HG02759 (cell line): ENCODE measurements around the gene PSMC5.
"Not testable (repeated sequence)": the region's sequence is repeated elsewhere in the genome, so short reads cannot be mapped to it uniquely, and the experiment has no call there.

Experiments used
- ATAC-seq: cut with Tn5 transposase; IDR thresholded peaks from one replicate; pipeline ENCODE4 v1.9.1; 2021; ENCODE audit warnings: mild to moderate bottlenecking, moderate library complexity; ENCODE audit not compliant: unreplicated experiment

PSMC5 gene

DNA sequence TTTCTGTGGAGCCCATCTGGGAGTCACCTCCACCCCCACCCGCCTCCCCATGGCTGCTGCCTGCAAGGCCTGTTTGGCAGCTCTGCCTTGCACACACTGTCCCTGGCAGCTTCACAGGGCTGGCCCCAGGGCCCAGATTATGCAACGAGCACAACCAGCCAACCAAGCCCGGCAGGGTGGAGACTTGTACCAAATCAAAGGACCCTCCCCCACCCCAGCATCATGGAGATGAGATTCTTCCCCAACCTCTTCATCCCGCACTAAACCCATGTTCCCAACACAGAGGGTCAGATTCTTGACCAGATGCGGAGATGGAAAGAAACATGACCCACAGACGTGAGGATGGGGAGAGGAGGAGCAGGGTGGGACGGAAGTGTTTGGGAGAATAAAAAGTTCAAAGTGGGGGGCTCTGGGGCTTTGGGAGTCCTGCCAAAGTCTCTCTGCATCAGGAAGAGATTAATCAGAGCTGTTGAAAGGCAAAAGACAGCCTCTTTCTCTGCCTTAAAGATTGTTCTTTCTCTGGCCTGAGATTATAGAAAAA, 11.5 kb downstream of the PSMC5 start:
- no peak for ATAC-seq

DNA sequence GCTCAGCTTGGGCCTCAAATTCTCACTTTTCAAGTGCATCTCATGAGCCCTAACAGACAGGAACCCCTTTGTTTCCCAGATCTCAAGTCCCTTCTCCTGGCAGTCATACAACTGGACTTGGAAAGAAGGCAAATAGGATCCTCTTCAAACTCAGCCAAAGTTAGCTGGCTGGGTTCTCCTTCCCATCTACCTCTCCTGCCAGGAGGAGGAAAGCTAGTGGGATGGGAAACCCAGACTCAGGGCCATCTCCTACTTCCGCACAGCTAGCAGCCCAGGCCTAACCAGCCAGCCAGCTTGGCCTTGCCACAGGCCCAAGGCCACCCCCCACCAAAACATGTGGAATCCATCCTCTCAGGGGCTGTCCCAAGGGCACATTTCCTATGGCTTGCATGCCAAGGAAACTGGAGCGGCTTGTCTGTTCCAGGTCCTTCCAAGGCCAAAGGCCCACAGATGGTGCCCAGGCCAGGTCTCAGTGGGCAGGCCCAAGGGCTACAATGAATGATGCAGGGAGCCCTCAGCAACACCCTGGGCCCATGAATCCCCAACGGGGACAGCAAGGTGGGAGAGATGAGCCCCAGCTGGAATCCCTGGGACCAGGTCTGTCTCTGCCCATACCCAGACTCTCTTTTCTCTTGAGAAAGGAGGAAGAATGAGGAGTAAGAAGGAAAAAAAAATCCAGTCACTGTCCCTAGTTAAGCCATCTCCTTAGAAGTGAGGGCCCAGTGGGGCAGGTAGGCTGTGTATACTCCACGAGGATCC, 13.5 kb downstream of the PSMC5 start:
- ATAC-seq = no peak

DNA sequence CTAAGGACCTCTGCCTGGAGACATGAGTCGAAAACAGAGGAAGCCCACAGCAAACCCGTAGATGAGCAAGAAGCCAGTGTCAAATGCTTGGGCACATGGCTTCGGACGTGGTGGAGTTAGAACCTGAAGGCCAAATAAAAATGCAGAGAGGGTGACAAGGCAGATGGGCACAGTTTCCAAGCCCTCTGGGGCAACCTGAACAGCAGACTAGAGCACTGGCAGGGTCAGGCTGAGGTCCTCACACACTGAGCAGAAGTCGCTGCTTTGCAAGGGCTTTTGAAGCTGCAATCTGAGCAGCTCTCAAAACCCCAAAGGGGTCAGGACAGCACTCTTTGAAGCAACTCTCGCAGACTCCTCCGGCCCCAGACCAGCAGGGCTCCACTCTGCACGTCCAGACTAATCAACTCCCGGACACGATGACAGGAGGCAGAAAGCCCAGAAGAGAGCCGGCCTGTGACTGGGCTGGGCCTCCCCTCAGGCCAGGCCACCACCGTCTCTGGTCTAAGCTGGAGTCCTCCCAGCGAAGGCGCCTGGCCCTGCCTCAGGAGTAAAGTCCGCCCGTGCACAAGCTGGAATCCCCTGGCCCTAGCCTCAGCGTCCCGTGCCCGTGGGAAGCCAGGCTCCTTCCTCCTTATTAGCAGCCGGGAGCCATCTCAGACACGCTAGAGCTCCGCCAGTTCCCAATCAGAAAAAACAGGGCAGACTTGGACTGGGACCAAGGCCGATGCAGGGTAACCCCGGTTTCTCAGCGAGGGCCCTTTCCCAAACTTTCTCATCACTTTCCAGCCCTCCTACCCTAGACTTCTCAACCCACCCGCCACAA, 14.3 kb downstream of the PSMC5 start:
- no peak for ATAC-seq

DNA sequence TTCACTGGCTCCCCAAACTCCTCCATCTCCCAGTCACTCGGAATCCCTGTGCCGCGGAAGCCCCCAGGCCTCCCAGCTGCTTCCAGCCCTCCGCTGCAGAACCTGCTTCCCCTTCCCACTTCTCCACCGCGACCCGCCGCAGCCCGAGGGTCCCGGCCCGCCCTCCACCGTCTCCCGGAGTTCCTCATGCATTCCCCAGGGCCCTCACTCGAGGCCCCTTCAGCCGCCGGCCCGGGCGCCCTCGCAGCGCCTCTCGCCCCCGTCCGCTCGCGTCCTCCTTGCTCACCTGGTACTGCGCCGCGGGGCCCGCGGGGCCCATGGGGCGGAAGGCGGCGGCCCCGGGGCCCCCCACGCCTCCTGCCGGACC, 14.9 kb downstream of the PSMC5 start:
- peak; percentile 32 for ATAC-seq

DNA sequence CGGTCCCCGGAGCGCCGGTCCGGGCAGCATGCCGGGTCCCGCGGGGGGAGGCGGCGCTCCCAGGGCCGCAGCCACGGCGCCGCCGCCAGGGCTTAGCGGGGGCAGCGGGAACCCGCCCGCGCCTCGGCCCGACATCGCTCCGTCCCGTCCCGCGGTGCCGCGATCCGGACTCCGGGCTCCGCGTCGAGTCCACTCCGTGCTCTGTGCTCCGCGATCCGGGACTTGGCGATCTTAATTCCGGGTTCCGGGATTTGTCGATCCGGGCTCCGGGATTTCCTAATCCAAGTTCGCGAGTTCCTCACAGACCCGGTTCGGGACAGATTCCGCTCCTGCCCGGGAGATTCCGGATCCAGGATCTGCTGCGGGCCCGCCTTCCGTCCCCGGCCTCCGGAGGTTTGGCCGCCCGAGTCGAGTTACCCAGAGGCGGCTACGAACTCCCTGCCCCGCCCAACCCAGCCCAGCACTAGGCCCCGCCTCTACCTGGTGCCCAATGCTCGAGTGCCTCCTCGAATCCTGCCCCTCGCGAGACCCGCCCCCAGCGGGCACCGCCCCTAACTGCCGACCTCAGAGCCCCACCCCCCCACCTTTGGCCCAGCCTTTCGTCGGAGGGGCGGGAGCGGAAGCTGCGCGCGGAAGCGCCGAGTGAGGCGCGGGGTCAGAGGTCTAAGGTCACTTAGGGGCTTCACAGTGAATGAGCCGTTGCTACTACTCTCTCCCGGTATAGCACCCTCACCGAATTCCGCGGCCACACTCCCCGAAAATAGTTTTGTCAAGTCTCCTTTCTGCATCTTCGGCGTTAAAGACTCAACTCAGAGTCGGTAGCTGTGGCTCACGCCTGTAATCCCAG, 15.5 kb downstream of the PSMC5 start, which contains the start of gene SMARCD2:
SMARCD2 (minus strand) TSS at position 146 of the 847 bp plus-strand sequence; CDS start at position 135, 11 bp downstream.
- peak; percentile 81 for ATAC-seq

DNA sequence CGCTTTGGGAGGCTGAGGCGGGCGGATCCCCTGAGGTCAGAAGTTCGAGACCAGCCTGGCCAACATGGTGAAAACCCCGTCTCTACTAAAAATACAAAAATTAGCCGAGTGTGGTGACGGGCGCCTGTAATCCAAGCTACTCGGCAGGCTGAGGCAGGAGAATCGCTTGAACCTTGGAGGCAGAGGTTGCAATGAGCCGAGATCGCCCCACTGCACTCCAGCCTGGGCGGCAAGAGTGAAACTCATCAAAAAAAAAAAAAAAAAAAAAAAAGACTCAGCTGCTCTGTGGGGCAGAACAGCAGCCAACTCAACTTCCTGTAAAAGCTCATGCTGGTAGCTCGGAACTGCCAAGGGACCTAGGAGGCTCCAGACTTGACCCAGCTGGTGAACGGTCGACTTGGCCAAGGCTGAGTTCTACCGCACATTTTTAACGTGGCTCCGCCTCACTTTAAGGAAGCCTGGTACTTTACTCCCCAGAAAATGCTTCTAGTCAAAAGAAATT, 16.2 kb downstream of the PSMC5 start:
- ATAC-seq = not testable (repeated sequence)

DNA sequence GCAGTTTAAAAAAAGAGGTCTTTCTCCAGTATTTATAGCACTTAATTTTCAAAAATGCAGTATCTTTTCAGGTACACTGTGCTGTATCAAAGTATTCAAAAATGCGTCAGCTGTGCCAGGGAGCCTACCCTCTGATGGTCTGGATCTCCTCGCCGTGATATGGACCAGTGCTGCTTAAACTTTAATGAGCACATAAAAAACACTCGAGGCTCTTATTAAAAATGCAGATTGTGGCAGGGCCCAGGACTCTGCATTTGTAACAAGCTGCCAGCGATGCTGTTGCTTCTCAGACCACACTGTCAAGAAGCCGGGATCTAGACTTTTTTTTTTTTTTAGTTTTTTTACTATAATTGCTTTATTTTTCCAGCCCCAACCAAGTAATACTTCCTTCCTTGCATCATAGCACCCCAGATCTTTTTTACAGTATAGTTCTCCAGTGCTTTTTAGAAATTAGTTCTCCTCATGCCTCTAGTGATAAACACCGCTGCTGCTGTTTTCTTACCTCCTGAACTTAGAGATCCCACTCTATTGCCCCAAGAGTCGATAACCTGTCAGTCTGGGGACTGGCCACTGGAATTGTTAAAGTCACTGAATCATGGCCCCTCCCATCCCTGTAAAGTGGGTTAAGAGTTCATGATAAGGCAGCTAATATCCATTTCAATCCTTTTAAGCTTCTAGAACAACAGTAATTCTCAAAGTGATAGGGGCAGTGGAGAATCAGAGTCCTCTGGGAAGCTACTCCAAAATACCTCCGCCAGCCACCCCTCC, 16.9 kb downstream of the PSMC5 start:
- no peak for ATAC-seq

DNA sequence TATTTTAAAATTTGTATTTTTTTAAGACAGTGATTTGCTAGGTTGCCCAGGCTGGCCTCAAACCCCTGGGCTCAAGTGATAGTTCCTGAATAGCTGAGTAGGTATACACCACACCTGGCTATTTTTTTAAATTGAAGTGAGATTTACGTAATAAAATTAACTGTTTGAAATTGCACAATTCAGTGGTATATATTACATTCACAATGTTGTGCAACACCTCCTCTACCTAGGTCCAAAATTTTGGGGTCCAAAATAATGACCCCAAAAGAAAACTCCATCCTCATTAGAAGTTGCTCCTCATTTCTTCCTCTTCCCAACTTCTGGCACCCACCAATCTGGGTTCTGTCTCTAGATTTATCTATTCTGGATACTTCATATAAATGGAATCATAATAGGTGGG, 18.3 kb downstream of the PSMC5 start:
- no peak for ATAC-seq

DNA sequence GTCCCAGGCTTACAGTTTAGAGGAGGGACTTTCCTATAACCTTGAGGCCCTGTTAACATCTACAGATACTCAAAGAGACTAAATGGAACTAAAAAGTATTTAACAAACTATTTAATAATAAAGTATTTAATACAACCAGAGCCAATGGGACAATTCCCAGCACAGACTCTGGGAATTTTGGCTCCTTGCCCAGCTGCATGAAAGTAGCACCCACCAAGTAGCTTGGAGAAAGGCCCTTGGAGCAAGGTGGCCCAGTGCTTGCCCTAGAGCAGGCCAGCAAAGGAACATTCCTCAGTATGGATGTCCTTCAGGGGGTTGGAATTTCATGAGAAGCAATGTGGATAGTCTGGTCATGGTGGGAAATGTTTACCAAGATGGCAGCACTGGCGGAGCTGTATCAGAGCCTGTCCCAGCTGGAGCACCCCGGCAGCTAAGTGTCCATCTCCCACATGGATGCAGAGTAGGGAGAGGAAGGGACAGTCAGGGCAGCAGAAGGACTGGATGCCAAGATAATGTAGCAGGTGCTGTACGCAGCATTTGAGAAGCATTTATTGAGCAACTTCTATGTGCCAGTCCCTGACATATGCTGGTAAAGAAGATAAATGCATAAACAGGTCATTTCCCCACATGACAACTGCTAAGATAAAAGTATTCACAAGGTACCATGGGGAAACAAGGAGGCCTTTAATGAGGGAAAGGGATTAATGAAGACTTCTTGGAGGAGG, 20.5 kb downstream of the PSMC5 start:
- no peak for ATAC-seq

DNA sequence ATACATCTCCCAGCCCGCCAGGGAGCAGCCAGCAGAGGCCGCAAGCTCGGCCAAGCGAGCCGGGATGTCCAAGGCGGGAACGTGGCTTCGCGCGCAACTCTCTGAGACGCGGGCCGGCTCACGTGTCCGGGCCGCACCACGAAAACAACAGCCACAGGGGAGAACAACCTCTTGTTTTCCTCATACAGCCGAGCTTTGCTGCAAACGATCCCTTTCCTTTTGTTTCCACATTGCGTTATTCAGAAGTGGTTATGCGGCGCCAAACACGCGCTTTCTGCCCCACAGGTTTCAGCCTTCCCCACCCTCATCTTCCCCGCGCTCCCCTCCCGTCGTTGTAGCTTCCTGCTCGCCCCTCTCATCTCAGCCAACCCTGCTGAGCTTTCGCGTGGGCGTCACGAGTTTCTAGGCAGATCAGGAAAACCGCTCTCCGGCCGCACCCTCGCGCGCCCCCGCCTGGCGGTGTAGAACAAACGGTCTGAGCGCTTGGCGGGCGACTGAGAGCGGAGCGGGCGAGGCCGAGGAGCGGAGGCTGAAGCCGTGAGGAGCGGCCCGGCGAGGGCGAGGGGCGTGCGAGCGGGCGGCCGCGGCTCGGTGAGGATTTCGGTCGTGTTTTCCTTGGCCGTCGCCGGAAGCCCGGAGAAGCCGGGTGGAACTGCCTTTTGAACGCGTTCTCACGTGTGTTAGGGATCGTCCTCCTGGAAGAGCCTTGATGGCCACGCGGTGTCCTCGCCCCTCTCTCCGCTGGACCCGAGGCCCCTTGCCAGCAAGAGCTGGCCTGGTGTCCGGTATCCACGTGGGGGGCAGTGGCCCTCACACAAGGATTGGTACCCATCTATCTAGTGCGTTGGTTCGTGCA, 21.8 kb downstream of the PSMC5 start:
- peak; percentile 93 for ATAC-seq

DNA sequence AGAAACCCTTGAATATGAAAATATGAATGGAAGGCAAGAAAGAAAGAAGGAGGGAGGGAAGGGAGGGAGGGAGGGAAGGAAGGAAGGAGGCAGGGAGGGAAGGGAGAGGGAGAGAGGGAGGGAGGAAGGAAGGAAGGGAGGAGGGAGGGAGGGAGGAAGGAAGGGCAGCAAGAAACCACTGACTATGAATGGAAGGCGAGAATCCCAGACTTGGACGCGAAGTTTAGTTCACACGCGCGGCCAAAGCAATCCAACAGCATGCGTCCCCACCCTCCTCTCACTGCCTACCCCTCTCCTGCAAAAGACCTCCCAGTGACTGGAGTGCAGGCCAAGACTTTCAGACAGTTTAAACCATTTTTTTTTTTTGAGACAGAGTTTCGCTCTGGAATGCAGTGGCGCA, 23.2 kb downstream of the PSMC5 start:
- ATAC-seq = no peak

DNA sequence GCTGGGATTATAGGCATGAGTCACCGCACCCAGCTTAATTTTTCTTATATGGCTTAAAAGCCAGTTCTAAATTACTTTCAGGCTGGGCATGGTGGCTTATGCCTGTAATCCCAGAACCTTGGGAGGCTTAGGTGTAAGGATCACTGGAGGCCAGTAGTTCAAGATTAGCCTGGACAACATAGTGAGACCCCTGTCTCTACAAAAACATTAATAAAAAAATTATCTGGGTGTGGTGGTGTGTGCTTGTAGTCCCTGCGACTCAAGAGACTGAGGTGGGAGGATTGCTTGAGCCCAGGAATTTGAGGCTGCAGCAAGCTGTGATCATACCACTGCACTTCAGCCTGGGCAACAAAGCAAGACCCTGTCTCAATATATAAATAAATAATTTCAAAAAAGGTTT, 26.0 kb downstream of the PSMC5 start:
- no peak for ATAC-seq

DNA sequence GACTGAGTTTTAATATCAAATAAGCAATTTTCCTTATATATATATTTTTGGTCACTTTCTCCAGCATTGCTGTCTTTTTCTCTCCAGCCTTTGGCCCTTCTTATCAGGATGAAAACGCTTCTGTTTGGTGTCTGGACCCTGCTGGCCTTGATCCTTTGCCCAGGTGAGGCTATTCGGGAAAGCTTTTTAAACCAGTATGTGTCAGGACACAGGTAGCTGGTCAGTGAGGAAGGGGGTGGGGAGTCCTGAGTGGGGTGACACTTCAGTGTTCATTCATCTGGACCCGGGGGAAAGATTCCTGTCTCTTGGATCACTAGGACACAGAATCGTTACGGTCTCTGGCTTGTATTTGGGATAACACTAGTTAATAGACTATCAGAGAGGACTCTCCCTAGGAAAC, 27.5 kb downstream of the PSMC5 start:
- ATAC-seq = no peak

DNA sequence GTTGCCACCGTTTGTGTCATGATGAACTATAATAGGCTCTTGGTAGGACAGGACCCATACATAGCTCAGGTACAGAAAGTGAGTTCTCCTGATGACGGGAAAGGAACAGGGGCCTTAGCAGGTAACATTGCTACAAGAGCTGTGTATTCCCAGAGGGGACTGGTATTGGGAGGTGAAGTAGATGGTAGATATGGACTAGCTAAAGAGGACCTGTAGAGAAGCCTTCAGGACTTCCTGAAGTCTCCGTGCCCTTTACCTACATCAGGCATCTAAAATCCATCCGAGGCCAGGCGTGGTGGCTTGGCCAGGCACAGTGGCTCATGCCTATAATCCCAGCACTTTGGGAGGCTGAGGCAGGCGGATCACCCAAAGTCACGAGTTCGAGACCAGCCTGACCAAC, 28.0 kb downstream of the PSMC5 start:
- no peak for ATAC-seq

DNA sequence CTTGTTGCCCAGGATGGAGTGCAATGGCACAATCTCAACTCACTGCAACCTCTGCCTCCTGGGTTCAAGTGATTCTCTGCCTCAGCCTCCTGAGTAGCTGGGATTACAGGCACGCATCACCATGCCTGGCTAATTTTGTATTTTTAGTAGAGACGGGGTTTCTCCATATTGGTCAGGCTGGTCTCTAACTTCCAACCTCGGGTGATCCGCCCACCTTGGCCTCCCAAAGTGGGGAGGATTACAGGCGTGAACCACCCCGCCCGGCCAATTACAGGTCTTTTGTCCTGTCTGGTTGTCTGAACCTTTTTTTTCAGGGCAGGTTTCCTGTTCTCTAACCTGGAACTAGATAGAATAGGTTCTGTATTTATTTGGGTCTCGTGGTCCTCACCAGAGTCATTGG, 29.2 kb downstream of the PSMC5 start:
- ATAC-seq = not testable (repeated sequence)

DNA sequence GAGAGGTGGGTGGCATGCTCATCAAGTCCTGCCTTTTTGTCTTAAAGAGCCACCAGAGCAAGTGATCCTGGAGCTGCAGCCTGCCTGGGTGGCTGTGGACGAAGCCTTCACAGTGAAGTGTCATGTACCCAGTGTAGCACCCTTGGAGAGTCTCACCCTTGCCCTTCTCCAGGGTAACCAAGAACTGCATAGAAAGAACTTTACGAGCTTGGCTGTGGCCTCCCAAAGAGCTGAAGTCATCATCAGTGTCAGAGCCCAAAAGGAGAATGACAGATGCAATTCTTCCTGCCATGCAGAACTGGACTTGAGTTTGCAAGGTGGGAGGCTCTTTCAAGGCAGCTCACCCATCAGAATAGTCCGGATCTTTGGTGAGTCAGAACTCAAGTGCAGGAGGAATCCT, 32.0 kb downstream of the PSMC5 start:
- ATAC-seq = no peak

DNA sequence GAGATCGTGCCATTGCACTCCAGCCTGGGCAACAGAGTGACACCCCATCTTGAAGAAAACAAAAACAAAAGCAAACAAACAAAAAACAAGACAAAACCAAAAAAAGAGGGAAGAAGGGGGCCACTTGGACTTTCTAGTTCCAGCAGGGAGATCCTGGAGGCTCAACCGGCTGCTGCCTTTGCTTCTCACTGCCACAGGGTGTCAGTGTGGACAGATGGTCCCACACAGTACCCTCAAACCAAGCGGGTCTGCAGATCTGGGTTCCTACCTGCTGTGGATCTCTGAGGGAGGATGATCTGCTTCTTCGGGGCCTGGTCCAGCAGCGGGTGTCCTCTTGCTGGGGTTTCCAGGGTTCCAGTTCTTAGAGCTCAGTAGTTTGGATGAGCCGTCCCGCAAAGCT, 39.4 kb downstream of the PSMC5 start:
- ATAC-seq = not testable (repeated sequence)

DNA sequence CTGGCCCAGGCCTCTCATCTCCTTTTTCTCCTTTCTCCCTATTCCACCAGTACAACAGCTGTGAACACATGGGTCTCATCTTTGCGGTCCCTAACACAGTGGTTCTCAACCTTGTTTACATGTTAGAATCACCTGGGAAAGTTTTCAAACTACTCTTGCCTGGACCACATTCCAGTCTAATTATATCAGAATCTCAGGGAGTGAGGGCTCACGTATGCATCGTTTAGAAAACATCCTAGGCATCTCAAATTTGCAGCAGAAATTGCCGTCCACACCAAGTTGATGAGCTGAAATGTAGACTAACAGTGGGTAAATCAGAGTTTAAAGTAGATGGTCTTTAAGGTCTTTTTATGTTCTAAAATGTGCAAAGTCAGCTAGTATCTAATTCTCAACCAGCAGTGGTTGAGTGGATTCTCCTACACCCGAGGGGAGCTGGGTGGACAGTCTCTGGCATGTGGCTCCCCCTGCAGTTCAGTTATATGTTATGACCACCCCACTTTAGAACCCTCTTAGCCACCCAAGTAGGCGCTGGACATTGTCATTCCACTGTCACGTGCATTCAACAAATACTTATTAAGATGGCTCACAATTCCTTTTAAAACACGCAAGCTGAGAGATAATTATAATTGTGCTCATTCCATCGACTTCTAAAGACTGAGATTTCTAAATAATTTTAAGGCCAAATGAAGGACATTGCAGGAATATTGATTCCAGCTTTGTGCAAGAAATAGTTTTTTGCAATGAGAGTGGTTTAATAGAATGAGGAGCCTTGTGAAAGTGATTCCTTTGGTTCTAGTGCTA, 42.5 kb downstream of the PSMC5 start:
- ATAC-seq = not testable (repeated sequence)
